Measurements from ENCODE around the gene KIAA1755. TPM values are rescaled to one million over a fixed set of nuclear protein-coding genes. Genes with fewer than 3 reads are reported as not detected.

Gene KIAA1755
- total and polyA plus RNA-seq, 10 of the 15 experiments (the other 5 are each of a cell fraction or from before 2014, with no cell fraction given) = not detected

- TF ChIP-seq ZBTB4 (CRISPR knock-in tag; IDR thresholded peaks at IDR 0.05) = no peak
- no peak for TF ChIP-seq NFXL1 (IDR thresholded peaks at IDR 0.05; ENCODE audit: borderline replicate concordance)
- TF ChIP-seq BCL3 (IDR thresholded peaks at IDR 0.05; ENCODE audit: borderline replicate concordance, insufficient read depth, low read depth, low read length, poor library complexity, severe bottlenecking) = no peak
- no peak for TF ChIP-seq USF2 (IDR thresholded peaks at IDR 0.05; ENCODE audit: borderline replicate concordance, low read depth, low read length)
- no peak for TF ChIP-seq ZBTB33 (IDR thresholded peaks at IDR 0.05)
- TF ChIP-seq IRF4 (IDR thresholded peaks at IDR 0.05; ENCODE audit: low read depth, low read length) = no peak
- TF ChIP-seq NRF1 (conservative IDR thresholded peaks at IDR 0.05; ENCODE audit: low read depth, low read length) = no peak
Observed at GRCh38 chr20:38269040-38269439, 8.5 kb upstream of the KIAA1755 start (continued).

All from GM12878 (cell line).